HG02610 (cell line): Measurements from ENCODE around the gene KIAA1191.
A peak's percentile ranks its signal among the peaks of the same experiment; 100 is the strongest.

ENCODE experiments used
- ATAC-seq: cut with Tn5 transposase; IDR thresholded peaks from one replicate; pipeline ENCODE4 v1.9.1; 2021; ENCODE audit warnings: mild to moderate bottlenecking, moderate library complexity; ENCODE audit not compliant: unreplicated experiment

KIAA1191 gene

DNA sequence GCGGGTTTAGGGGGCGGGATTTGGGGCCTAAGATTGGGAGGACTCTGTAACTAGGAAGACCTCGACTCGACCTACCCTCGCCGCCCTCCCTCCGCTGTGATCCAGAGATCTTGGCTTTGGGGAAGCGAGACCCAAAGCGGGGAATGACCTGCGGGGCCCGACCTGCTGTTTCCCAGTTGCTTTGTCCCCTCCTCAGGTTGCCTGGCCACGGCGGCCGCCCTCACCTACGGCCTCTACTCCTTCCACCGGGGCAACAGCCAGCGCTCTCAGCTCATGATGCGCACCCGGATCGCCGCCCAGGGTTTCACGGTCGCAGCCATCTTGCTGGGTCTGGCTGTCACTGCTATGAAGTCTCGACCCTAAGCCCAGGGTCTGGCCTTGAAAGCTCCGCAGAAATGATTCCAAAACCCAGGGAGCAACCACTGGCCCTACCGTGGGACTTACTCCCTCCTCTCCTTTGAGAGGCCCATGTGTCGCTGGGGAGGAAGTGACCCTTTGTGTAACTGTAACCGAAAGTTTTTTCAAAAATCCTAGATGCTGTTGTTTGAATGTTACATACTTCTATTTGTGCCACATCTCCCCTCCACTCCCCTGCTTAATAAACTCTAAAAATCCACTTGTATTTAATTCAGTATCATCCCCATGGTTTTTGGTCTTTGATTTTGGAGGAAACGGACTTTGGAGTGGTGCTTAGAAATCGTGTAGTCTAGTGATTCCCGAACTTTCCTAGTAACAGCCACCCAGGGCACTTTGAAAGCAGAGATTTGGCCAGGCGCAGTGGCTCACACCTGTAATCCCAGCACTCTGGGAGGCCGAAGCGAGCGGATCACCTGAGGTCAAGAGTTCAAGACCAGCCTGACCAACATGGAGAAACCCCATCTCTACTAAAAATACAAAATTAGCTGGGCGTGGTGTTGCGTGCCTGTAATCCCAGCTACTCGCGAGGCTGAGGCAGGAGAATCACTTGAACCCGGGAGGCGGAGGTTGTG is 27.9 kb upstream of the KIAA1191 start:
- ATAC-seq = peak; percentile 31

- ATAC-seq = peak; percentile 84
Observed at GRCh38 chr5:176388444-176389134, 27.0 kb upstream of the KIAA1191 start, which contains the start of the genes HIGD2A and NOP16. HIGD2A (plus strand) TSS chr5:176388751; CDS start chr5:176388820, 69 bp downstream. NOP16 (minus strand) TSS chr5:176388598; CDS start chr5:176388539, 59 bp downstream.

DNA sequence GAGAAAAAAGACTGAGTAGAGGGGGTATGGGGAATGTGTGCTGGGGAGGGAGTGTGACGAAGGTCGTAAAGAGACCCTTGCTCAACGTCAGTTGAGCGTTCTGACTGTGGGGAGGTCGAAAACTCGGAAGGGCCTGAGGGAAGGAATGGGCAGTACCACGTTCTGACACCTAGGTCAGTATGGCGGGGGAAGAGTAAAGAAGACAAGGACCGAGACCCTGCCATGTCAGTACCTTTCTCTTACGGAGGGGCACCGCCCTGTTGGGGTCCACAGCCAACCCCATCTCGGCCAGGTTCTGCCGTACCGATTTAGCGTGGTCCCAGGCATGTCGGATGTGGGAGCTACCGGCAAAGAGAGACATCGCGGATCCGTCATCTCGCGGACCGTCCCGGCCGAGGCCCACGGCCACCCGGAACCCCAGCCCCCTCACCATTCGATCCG is 26.5 kb upstream of the KIAA1191 start:
- no peak for ATAC-seq

DNA sequence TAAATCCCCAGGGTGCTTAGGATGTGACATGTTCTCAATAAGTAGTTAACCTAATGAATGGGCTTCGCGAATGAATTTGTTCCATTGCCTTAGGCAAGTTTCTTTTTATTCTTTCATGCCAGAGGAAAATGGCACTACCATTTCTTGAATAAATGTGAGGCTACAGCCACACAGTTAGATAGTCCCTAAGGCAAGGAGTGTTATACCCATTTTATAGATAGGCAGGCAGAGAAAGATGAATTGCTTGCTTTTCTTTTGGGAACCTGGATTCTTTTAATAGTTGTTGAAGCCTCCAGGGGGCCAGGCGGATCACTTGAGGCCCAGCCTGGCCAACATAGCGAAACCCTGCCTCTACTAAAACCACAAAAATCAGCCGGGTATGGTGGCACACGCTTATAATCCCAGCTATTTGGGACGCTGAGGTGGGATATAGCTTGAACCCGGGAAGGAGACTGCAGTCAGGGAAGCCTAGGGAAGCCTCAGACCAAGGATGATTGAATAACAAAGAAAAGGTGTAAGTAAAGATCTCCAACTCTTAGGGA is 25.9 kb upstream of the KIAA1191 start:
- ATAC-seq = no peak

- no peak for ATAC-seq
Observed at GRCh38 chr5:176386491-176386890, 24.9 kb upstream of the KIAA1191 start.

GRCh38 chr5:176384991-176385390 is 23.4 kb upstream of the KIAA1191 start:
- ATAC-seq = no peak

- no peak for ATAC-seq
Observed at GRCh38 chr5:176384366-176384930, 22.9 kb upstream of the KIAA1191 start.

GRCh38 chr5:176383961-176384360 is 22.4 kb upstream of the KIAA1191 start:
- no peak for ATAC-seq

- no peak for ATAC-seq
Observed at GRCh38 chr5:176383248-176383905, 21.8 kb upstream of the KIAA1191 start.

DNA sequence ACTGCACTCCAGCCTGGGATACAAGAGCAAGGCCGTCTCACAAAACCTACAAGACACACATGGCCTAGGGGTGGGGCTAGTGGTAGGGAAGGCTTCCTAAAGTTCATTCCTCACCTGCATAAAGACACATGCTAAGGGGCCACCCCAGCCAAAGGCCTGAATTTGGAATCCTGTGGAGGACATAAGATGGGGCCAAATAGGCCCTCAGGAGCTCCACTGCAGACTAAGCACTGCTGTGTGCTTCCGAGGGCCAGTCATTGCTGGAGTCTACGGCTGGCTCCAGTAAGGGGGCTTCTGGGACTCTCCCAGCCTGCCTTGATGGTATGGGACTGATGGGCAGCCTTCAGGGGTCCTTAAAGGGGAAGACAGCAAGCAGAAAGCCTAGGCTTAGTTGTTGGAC is 21.2 kb upstream of the KIAA1191 start:
- no peak for ATAC-seq

GRCh38 chr5:176381979-176382378 is 20.4 kb upstream of the KIAA1191 start:
- ATAC-seq = no peak

- ATAC-seq = no peak
Observed at GRCh38 chr5:176381423-176381822, 19.9 kb upstream of the KIAA1191 start.

DNA sequence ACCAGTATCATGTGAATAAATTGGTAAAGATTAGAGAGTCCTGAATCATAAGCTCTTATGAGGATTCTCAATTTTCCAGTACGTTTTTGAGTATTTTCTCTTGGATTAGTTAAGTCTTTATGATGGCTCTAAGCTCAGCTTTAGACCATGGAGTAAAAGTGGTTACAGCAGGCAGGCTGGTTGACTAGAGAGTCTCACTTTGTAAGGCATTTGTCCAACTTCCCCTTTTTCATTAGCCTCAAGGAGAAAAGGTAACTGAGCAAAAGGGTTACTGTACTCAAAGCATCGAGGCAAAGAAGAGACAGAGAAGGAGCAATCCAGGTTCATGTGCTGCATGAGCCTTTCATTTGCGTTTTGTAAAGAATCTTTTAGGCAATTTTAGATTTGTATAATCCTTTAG is 18.3 kb upstream of the KIAA1191 start:
- no peak for ATAC-seq

DNA sequence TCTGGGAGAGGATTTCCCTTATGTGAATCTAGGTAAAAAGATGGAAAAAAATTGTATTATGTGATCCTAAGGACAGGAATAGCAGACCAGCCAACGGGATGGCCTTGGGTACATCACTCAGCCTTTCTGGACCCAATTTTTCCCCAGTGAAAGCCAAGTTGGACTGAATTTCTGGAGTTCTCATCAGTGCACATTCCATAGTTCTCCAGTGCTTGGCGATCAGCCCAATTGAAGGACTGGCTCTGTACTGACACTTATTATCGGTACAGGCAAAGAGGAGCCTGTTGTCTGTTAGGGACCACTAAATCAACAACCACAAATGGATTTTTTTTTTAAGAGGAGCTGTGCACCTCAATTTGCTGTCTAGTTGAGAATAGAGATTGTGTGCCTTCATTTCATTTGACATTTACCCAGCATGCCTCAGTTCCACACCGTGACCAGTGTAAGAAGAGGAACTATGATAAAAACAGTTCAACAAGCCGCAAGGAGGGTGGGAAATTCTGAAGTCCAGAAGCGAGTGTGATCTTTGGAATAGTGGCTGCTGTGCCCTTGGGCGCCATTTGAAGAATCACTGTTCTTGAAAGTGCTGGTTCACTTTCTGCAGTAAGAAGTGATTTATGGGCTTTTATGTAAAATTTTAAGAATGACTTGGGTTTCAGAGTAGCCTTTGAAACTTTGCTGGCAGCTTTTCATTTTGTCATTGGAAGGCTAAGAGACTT is 11.7 kb upstream of the KIAA1191 start:
- no peak for ATAC-seq

DNA sequence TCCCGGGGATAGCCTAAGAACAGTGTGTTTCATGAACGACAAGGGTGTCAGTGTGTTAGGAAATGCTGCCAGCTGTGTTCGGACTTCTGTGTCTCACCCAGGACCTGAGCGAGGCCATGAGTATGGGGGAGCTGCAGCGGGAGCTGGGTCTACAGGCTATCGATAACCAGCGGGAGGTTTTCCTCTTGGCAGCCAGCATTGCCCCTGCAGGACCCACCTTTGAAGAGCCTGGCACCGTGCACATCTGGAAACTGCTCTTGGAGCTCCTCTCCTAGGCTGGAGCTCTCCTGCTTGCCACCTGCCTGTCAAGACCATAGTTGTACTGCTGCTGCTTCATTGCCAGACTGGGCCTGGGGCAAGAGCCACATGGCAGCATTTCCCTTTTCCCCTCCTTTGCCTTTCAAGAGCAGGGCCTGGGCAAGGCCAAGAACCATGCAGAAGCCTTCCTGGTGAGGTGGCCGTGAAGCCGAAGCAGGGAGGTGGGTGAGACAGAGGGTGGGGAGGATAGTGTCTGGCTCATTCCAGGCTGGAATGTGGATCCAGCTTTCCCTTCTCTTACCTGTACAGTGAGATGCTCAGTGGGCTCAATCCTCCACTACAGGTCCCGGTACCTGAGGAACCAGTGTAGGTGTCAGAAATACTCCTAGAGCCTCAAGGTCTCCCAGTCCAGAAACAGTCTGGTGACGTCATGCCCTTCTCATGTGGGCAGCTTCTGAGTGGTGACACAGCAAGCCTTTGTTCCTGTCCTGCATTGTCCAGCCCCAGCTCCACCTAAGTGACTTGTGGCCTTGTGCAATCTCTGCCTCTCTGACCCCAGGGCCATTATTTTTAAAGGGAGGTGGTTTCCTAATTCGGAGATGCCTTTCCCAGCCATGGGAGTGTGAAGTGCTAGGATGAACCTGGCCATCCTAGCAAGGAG is 10.3 kb upstream of the KIAA1191 start:
- ATAC-seq = no peak

- no peak for ATAC-seq
Observed at GRCh38 chr5:176369934-176370711, 8.6 kb upstream of the KIAA1191 start.

GRCh38 chr5:176368726-176369125 is 7.2 kb upstream of the KIAA1191 start:
- no peak for ATAC-seq

DNA sequence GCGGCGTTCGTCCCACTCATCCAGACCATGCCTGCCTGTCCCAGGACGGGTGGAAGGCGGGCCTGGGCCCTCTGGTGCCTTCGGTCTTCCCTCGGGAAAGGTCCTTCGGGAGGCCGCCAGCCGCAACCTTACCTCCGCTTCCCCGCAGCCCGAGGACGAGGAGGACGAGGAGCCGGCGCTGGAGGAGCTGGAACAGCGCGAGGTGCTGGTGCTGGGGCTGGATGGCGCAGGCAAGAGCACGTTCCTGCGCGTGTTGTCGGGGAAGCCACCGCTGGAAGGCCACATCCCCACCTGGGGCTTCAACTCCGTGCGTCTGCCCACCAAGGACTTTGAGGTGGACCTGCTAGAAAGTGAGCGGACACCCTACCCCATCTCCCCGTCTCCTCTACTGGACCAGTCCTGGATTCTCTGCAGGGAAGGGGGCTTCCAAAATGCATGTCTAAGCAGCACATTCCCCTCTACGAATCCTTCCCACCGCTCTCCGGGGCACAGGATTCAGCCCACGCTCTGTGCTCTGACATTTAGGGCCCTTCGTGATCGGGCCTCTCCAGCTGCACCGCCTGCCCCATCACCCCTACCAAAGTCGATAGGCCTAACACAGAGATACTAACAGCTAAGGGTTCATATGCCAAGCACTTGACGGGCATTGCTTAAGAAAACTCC is 4.8 kb upstream of the KIAA1191 start:
- ATAC-seq = no peak
